HepG2 (cell line): Measurements from ENCODE around the gene PRSS22. TPM values are rescaled to one million over a fixed set of nuclear protein-coding genes. Genes with fewer than 3 reads are reported as not detected.

ENCODE experiments used
- NONO ChIP-seq, 2 experiments: fragments of 450-650 bp in 1 of 2; sonication (generic) in 1 of 2; formaldehyde crosslinking in 1 of 2; IDR thresholded peaks in 1 of 2; conservative IDR thresholded peaks in 1 of 2; 2 replicates each; pipeline versions ENCODE4 v1.6.1 to v1.8.0; 2017 to 2022; ENCODE audit warnings: mild to moderate bottlenecking in 1 of 2, missing genetic modification reagents in 1 of 2, moderate library complexity in 1 of 2
- SP4 ChIP-seq: sonication (generic); formaldehyde crosslinking; IDR thresholded peaks from 2 replicates; pipeline ENCODE4 v1.8.1; 2023; ENCODE audit warnings: mild to moderate bottlenecking, missing genetic modification reagents
- TARDBP ChIP-seq: sonication (generic); formaldehyde crosslinking; IDR thresholded peaks from 2 replicates; pipeline ENCODE4 v1.8.0; 2022; ENCODE audit warnings: mild to moderate bottlenecking, missing genetic modification reagents
- ZNF441 ChIP-seq: sonication (generic); formaldehyde crosslinking; IDR thresholded peaks from 2 replicates; pipeline ENCODE4 v1.7.0; 2021; ENCODE audit warnings: missing genetic modification reagents, borderline replicate concordance
- ZNF574 ChIP-seq: sonication (generic); formaldehyde crosslinking; IDR thresholded peaks from 2 replicates; pipeline ENCODE4 v1.4.0; 2020; ENCODE audit warnings: missing genetic modification reagents
- ZSCAN5A ChIP-seq: sonication (generic); formaldehyde crosslinking; IDR thresholded peaks from 2 replicates; pipeline ENCODE4 v1.8.0; 2022; ENCODE audit warnings: mild to moderate bottlenecking, missing genetic modification reagents, borderline replicate concordance
- polyA plus RNA-seq, 8 experiments: library from polyadenylated mRNA; depleted of rRNA in 3 of 8; stranded (reverse) in 7 of 8; unstranded in 1 of 8; fragments of >200 nt; fragmentation: Illumina TruSeq in 4 of 8; extraction: Trizol in 4 of 8; gene quantifications; 2 replicates each; pipeline versions ENCODE4 v1.2.1 to v1.2.3, GENCODE V29; 2011 to 2016; ENCODE audit warnings: low read depth in 4 of 8, missing spikeins in 1 of 8, mixed read lengths in 1 of 8; ENCODE audit not compliant: insufficient read depth in 1 of 8
- total RNA-seq, 5 experiments: library from RNA; depleted of rRNA; stranded (reverse); fragments of >200 nt; fragmentation: Illumina TruSeq; extraction: Trizol; gene quantifications; 2 replicates each; pipeline ENCODE4 v1.2.3, GENCODE V29; 2016; ENCODE audit warnings: low read depth in 1 of 5

PRSS22 gene
- total and polyA plus RNA-seq, 2 of the 13 experiments (the other 11 are each of a cell fraction or from before 2014, with no cell fraction given) = 0.24 to 0.32 TPM

- TF ChIP-seq ZNF574 (CRISPR knock-in tag) (0 out of 2 replicates have a peak, but pooled peaks have one; percentile 4), NONO (IDR thresholded peaks at IDR 0.05) (no peak), NONO (CRISPR knock-in tag; conservative IDR thresholded peaks at IDR 0.05) (0 out of 2 replicates have a peak, but pooled peaks have one; percentile 2), ZSCAN5A (CRISPR knock-in tag) (no peak), SP4 (CRISPR knock-in tag) (no peak), ZNF441 (CRISPR knock-in tag) (peak; percentile 85), TARDBP (CRISPR knock-in tag) (no peak)
These were observed 41.6 kb upstream of the PRSS22 start (continued) for GRCh38 chr16:2899564-2900072.
